Pancreas (tissue), 10 donors: Measurements from ENCODE around the gene CACNA1G. TPM values are rescaled to one million over a fixed set of nuclear protein-coding genes. Genes with fewer than 3 reads are reported as not detected.

Experiments
- ATAC-seq, 4 donors: fragments of 200-7000 bp; cut with Tn5 transposase; one replicate each; pipeline versions ENCODE4 v1.8.0 to v1.9.1; 2020; ENCODE audit warnings: mild to moderate bottlenecking in 4 of 4, moderate library complexity in 4 of 4
- DNase-seq, 6 donors: peaks; one replicate each; pipeline ENCODE4 v3.0.0-alpha.2; 2020
- FAIRE-seq: peaks from 2 replicates; lab custom pipeline; 2012; peaks lifted over from hg19 to GRCh38; lab: Jason Lieb, UNC
- H3K27ac ChIP-seq, 4 donors: fragments of 200-600 bp; sonication (generic); 1 replicate in 3 of 4; 2 replicates in 1 of 4; pipeline versions ENCODE4 v1.5.0 to v1.8.0; 2020
- H3K27me3 ChIP-seq, 4 donors: fragments of 200-600 bp; one replicate each; pipeline ENCODE4 v1.8.0; 2021
- H3K36me3 ChIP-seq, 3 donors: fragments of 200-600 bp; sonication (generic) in 1 of 3; one replicate each; pipeline versions ENCODE4 v1.5.0 to v1.8.0; 2020 to 2021
- H3K4me1 ChIP-seq, 3 donors: fragments of 200-600 bp; one replicate each; pipeline ENCODE4 v1.8.0; 2021
- H3K4me3 ChIP-seq, 4 donors: fragments of 200-600 bp; sonication (generic) in 2 of 4; one replicate each; pipeline versions ENCODE4 v1.5.0 to v1.8.0; 2020 to 2021
- H3K9me3 ChIP-seq, 4 donors: fragments of 200-600 bp; one replicate each; pipeline ENCODE4 v1.8.0; 2021
- WGBS, 2 donors: extraction: QIAGEN DNeasy Blood & Tissue Kit; methylation state at CpG; one replicate each; pipeline ENCODE4 v1.1.7; 2013; 5-methylcytosine and 5-hydroxymethylcytosine counted together
- intact Hi-C, 3 donors: fragments of 100-400 bp; cut with DNase I; formaldehyde crosslinking; loops; one replicate each; pipeline versions ENCODE4 v1.11.1 to v1.14.2; 2022
- polyA plus RNA-seq, 2 donors: library from polyadenylated mRNA; stranded (reverse); fragments of 200-250 nt; gene quantifications; one replicate each; pipeline ENCODE4 v1.2.3, GENCODE V29; 2013
- total RNA-seq, 6 donors: library from RNA; stranded (reverse); fragmentation: NEBNext Ultra II Directional in 4 of 6; extraction: Animal tissue kit (Norgen Biotek cat#: 25700) in 4 of 6; gene quantifications; one replicate each; pipeline versions ENCODE4 v1.2.1 to v1.2.4, GENCODE V29; 2021 to 2023
- TF ChIP-seq, protein P1 (sequence below), 4 donors: fragments of 200-600 bp; sonication (generic) in 3 of 4; IDR thresholded peaks; one replicate each; pipeline versions ENCODE4 v1.5.0 to v1.8.0; 2021; ENCODE audit warnings: antibody characterized with exemption in 4 of 4
- donor health status: healthy with polysubstance abuse.
- donor health status: DM: no; HTN: no; CAD: no; lungs with moderate emphysema.
- donor health status: DM: no; HTN: no; CAD: no.
- donor health status: control.
- donor health status: control.
- donor health status: Bipolar disorder and iron deficiency.
- donor health status: DM: yes; HTN: yes; CAD: no.
- donor health status: DM: no; HTN: no; CAD: no.
- donor health status: DM: no; HTN: no; CAD: no.
- donor health status: DM: yes; HTN: yes; CAD: no.

CACNA1G gene
- total and polyA plus RNA-seq, 8 donors: 0.02 to 0.37 (median 0.09) TPM; not detected in 1

GRCh38 chr17:50537721-50538548 is 22.6 kb upstream of the CACNA1G start:
- no peak for ATAC-seq
- WGBS, 2 donors: 78 to 86% methylated on average over 20 of the region's 20 CpGs
- peak in 1 of 6 donors; percentile 69 for DNase-seq
- H3K4me3 ChIP-seq: no peak overlapping the region
- no peak for FAIRE-seq
- intact Hi-C loops: loop anchor here (5.0 to 10.0 kb wide), 3 partner anchors 51 to 56 kb away; no protein-coding TSS in a partner anchor
- peaks cover 0 to 39% (median 3%) of the 10 kb centered on the region in 3 donors for H3K36me3 ChIP-seq
- no peak overlapping the region for H3K27ac ChIP-seq
- peaks cover 11 to 33% (median 14%) of the 10 kb centered on the region in 3 donors for H3K4me1 ChIP-seq
- no peaks in the 10 kb centered on the region for H3K9me3 ChIP-seq
- TF ChIP-seq, protein P1, sequence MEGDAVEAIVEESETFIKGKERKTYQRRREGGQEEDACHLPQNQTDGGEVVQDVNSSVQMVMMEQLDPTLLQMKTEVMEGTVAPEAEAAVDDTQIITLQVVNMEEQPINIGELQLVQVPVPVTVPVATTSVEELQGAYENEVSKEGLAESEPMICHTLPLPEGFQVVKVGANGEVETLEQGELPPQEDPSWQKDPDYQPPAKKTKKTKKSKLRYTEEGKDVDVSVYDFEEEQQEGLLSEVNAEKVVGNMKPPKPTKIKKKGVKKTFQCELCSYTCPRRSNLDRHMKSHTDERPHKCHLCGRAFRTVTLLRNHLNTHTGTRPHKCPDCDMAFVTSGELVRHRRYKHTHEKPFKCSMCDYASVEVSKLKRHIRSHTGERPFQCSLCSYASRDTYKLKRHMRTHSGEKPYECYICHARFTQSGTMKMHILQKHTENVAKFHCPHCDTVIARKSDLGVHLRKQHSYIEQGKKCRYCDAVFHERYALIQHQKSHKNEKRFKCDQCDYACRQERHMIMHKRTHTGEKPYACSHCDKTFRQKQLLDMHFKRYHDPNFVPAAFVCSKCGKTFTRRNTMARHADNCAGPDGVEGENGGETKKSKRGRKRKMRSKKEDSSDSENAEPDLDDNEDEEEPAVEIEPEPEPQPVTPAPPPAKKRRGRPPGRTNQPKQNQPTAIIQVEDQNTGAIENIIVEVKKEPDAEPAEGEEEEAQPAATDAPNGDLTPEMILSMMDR (IDR thresholded peaks at IDR 0.05): no peak
- H3K27me3 ChIP-seq: no peaks in the 10 kb centered on the region

- WGBS, 2 donors: 79 to 83% methylated on average over 20 of the region's 20 CpGs
These were observed 21.7 kb upstream of the CACNA1G start for GRCh38 chr17:50538549-50539410.

GRCh38 chr17:50539762-50540559 is 20.6 kb upstream of the CACNA1G start:
- H3K27me3 ChIP-seq: no peaks in the 10 kb centered on the region
- 62 to 75% methylated on average over 15 of the region's 15 CpGs for WGBS, 2 donors
- FAIRE-seq (no peak), ATAC-seq (no peak), DNase-seq (peak in 4 of 6 donors; percentile 22 to 79 (median 51))
- H3K4me3 ChIP-seq: no peak overlapping the region
- no peak overlapping the region for H3K27ac ChIP-seq
- no peaks in the 10 kb centered on the region for H3K9me3 ChIP-seq
- H3K36me3 ChIP-seq: peaks cover 0 to 39% (median 3%) of the 10 kb centered on the region in 3 donors
- H3K4me1 ChIP-seq: peaks cover 18 to 34% (median 24%) of the 10 kb centered on the region in 3 donors
- intact Hi-C loops: loop anchor here (5.0 to 10.0 kb wide), 4 partner anchors 53 to 305 kb away; no protein-coding TSS in a partner anchor
- TF ChIP-seq, protein P1 (IDR thresholded peaks at IDR 0.05): no peak

More at GRCh38 chr17:50538549-50539410, 21.7 kb upstream of the CACNA1G start:
- no peak overlapping the region for H3K27ac ChIP-seq
- H3K4me3 ChIP-seq: no peak overlapping the region
- H3K9me3 ChIP-seq: no peaks in the 10 kb centered on the region
- TF ChIP-seq, protein P1 (IDR thresholded peaks at IDR 0.05): no peak
- H3K27me3 ChIP-seq: no peaks in the 10 kb centered on the region
- H3K36me3 ChIP-seq: peaks cover 0 to 39% (median 3%) of the 10 kb centered on the region in 3 donors
- intact Hi-C loops: loop anchor here (5.0 to 10.0 kb wide), 3 partner anchors 51 to 56 kb away; no protein-coding TSS in a partner anchor
- peak in 1 of 6 donors; percentile 73 for DNase-seq
- FAIRE-seq: no peak
- H3K4me1 ChIP-seq: peaks cover 18 to 37% (median 22%) of the 10 kb centered on the region in 3 donors
- no peak for ATAC-seq
